ENCODE results near the gene TDRD12.

Gene TDRD12

GRCh38 chr19:32869369-32869965, 149.9 kb downstream of the TDRD12 start, which contains the start of gene SLC7A9:
TSS of gene SLC7A9 (minus strand) at chr19:32869767. CDS start at chr19:32868534, 1,233 bp downstream.
- DNase-seq = no peak

GRCh38 chr19:32869966-32870573, 150.5 kb downstream of the TDRD12 start:
- DNase-seq = no peak

GRCh38 chr19:32870981-32871451, 151.4 kb downstream of the TDRD12 start:
- no peak for DNase-seq

GRCh38 chr19:32872391-32872790, 152.8 kb downstream of the TDRD12 start:
- DNase-seq = no peak

GRCh38 chr19:32873247-32873959, 153.8 kb downstream of the TDRD12 start:
- DNase-seq = no peak

- no peak for DNase-seq
Measured at GRCh38 chr19:32874605-32875004, 155.0 kb downstream of the TDRD12 start.

GRCh38 chr19:32875428-32875827, 155.9 kb downstream of the TDRD12 start:
- DNase-seq = no peak

- DNase-seq = no peak
Measured at GRCh38 chr19:32876236-32876918, 156.8 kb downstream of the TDRD12 start.

GRCh38 chr19:32876919-32877285, 157.3 kb downstream of the TDRD12 start:
- no peak for DNase-seq

All from hippocampal formation (tissue), 2 donors.